Naive thymus-derived CD4-positive, alpha-beta T cell (primary cell): ENCODE data around the gene RBCK1. TPM values are rescaled to one million over a fixed set of nuclear protein-coding genes. Genes with fewer than 3 reads are reported as not detected.

Source experiments
- ATAC-seq: fragments of 150-1000 bp; cut with Tn5 transposase; 2 replicates; pipeline ENCODE4 v1.10.0; 2021; ENCODE audit warnings: mild to moderate bottlenecking, moderate library complexity
- CTCF ChIA-PET: fragments of 350-600 bp; sonication (Branson Sonifier 250); formaldehyde crosslinking; loops from one replicate; lab custom pipeline; 2021; ENCODE audit warnings: antibody characterized with exemption; lab: Charles Lee
- POLR2A ChIA-PET: fragments of 350-600 bp; sonication (Branson Sonifier 250); formaldehyde crosslinking; loops from one replicate; lab custom pipeline; 2021; ENCODE audit warnings: antibody characterized with exemption, inconsistent platforms; lab: Charles Lee
- DNase-seq, 9 donors: peaks; one replicate each; pipeline versions ENCODE4 v3.0.0 to v3.0.0-alpha.2; 2020 to 2022; ENCODE audit warnings: mixed read lengths in 1 of 9
- H3K27ac ChIP-seq: one replicate; pipeline ENCODE4 v1.7.0; 2013; ENCODE audit warnings: mild to moderate bottlenecking, low read depth, low read length, moderate library complexity
- H3K27me3 ChIP-seq, 2 donors: one replicate each; pipeline ENCODE4 v1.7.0; 2013; ENCODE audit warnings: low read length in 2 of 2, mild to moderate bottlenecking in 2 of 2, moderate library complexity in 2 of 2; ENCODE audit not compliant: control insufficient read depth in 2 of 2, insufficient read depth in 2 of 2
- H3K36me3 ChIP-seq, 3 experiments: 1 replicate in 2 of 3; 2 replicates in 1 of 3; pipeline ENCODE4 v1.7.0; 2013; ENCODE audit warnings: low read length in 3 of 3, mild to moderate bottlenecking in 3 of 3, moderate library complexity in 1 of 3; ENCODE audit not compliant: insufficient read depth in 3 of 3, control insufficient read depth in 2 of 3
- H3K4me1 ChIP-seq, 2 donors: one replicate each; pipeline ENCODE4 v1.7.0; 2013; ENCODE audit warnings: low read length in 2 of 2, mild to moderate bottlenecking in 2 of 2, moderate library complexity in 1 of 2; ENCODE audit not compliant: control insufficient read depth in 2 of 2, insufficient read depth in 2 of 2
- H3K4me3 ChIP-seq: 2 replicates; pipeline ENCODE4 v1.7.0; 2013; ENCODE audit warnings: mild to moderate bottlenecking, low read length
- H3K9me3 ChIP-seq, 3 experiments: 1 replicate in 2 of 3; 2 replicates in 1 of 3; pipeline ENCODE4 v1.7.0; 2013; ENCODE audit warnings: low read length in 3 of 3; ENCODE audit not compliant: control insufficient read depth in 2 of 3
- H3K27ac Mint-ChIP-seq, 9 donors: one replicate each; pipeline ENCODE4 v1.8.0; 2020 to 2022; ENCODE audit warnings: mixed read lengths in 9 of 9, mild to moderate bottlenecking in 8 of 9, moderate library complexity in 5 of 9, inconsistent platforms in 2 of 9
- H3K27me3 Mint-ChIP-seq, 5 donors: one replicate each; pipeline ENCODE4 v1.8.0; 2021 to 2022; ENCODE audit warnings: mixed read lengths in 5 of 5, mild to moderate bottlenecking in 1 of 5
- H3K36me3 Mint-ChIP-seq, 5 donors: one replicate each; pipeline ENCODE4 v1.8.0; 2020 to 2022; ENCODE audit warnings: mixed read lengths in 5 of 5, mild to moderate bottlenecking in 3 of 5, inconsistent platforms in 1 of 5
- H3K4me1 Mint-ChIP-seq, 7 donors: one replicate each; pipeline ENCODE4 v1.8.0; 2020 to 2022; ENCODE audit warnings: mixed read lengths in 7 of 7, mild to moderate bottlenecking in 3 of 7, inconsistent platforms in 1 of 7
- H3K4me3 Mint-ChIP-seq, 10 donors: one replicate each; pipeline ENCODE4 v1.8.0; 2020 to 2022; ENCODE audit warnings: mild to moderate bottlenecking in 10 of 10, mixed read lengths in 10 of 10, moderate library complexity in 6 of 10, inconsistent platforms in 2 of 10
- H3K9me3 Mint-ChIP-seq, 11 donors: one replicate each; pipeline ENCODE4 v1.8.0; 2020 to 2022; ENCODE audit warnings: mixed read lengths in 11 of 11, mild to moderate bottlenecking in 4 of 11, inconsistent platforms in 1 of 11, moderate library complexity in 1 of 11
- intact Hi-C, 2 donors: fragments of 100-400 bp; cut with micrococcal nuclease; formaldehyde crosslinking; loops; one replicate each; pipeline ENCODE4 v1.15.1; 2023
- polyA plus RNA-seq, 2 donors: library from polyadenylated mRNA; unstranded; fragments of 300-500 nt; fragmentation: Illumina TruSeq; gene quantifications; one replicate each; pipeline ENCODE4 v1.2.3, GENCODE V29; 2021
- total RNA-seq, 6 experiments: library from RNA in 5 of 6; stranded (reverse) in 5 of 6; gene quantifications; 1 replicate in 5 of 6; 2 replicates in 1 of 6; pipeline ENCODE4 v1.2.3 and lab custom pipeline; 2021 to 2026

RBCK1 gene
- total and polyA plus RNA-seq, 7 experiments from 2014 or later = 70.3 to 153 (median 96.9) TPM

- DNase-seq (no peak), ATAC-seq (no peak)
- Mint-ChIP-seq H3K36me3 (peaks cover 0 to 8% (median 4%) of the 10 kb centered on the region in 5 donors), H3K4me1 (peaks cover 34 to 65% (median 56%) of the 10 kb centered on the region in 7 donors), H3K9me3 (no peaks in the 10 kb centered on the region), H3K27me3 (no peaks in the 10 kb centered on the region), H3K27ac (peak overlapping the region in 5 of 9 donors; percentile 38 to 90 (median 46)), H3K4me3 (peak overlapping the region; percentile 70 to 100 (median 86))
- CTCF ChIA-PET = no interaction called here
- Histone ChIP-seq H3K36me3 (peaks cover 0 to 4% (median 0%) of the 10 kb centered on the region in 3 experiments), H3K27me3 (no peaks in the 10 kb centered on the region), H3K27ac (no peak overlapping the region), H3K9me3 (no peaks in the 10 kb centered on the region), H3K4me1 (peaks cover 26 to 33% of the 10 kb centered on the region in 2 donors), H3K4me3 (no peak overlapping the region)
- POLR2A ChIA-PET = interaction anchor here (0.6 to 1.3 kb wide), 2 partner anchors 22 to 53 kb away, joined by 3 to 6 read pairs; no protein-coding TSS in a partner anchor
- intact Hi-C loops = loop anchor here in 1 of 2 donors (2.0 to 5.0 kb wide), 3 partner anchors 93 to 161 kb away; no protein-coding TSS in a partner anchor
Measured at GRCh38 chr20:460180-460579, 52.1 kb downstream of the RBCK1 start.

- ChIA-PET CTCF (no interaction called here), POLR2A (interaction anchor here (1.3 kb wide), 1 partner anchor 22 kb away, joined by 6 read pairs; no protein-coding TSS in a partner anchor)
- H3K4me3 Mint-ChIP-seq = peak overlapping the region; percentile 70 to 100 (median 86)
- ATAC-seq (no peak), DNase-seq (no peak)
- Histone ChIP-seq H3K36me3 (peaks cover 0 to 4% (median 0%) of the 10 kb centered on the region in 3 experiments), H3K9me3 (no peaks in the 10 kb centered on the region), H3K27me3 (no peaks in the 10 kb centered on the region), H3K4me1 (peaks cover 26 to 33% of the 10 kb centered on the region in 2 donors), H3K27ac (no peak overlapping the region), H3K4me3 (no peak overlapping the region)
- H3K27me3 Mint-ChIP-seq = no peaks in the 10 kb centered on the region
- intact Hi-C loops = loop anchor here in 1 of 2 donors (2.0 to 5.0 kb wide), 3 partner anchors 93 to 162 kb away; no protein-coding TSS in a partner anchor
- H3K9me3 Mint-ChIP-seq = no peaks in the 10 kb centered on the region
- peaks cover 0 to 8% (median 4%) of the 10 kb centered on the region in 5 donors for H3K36me3 Mint-ChIP-seq
- peaks cover 34 to 65% (median 56%) of the 10 kb centered on the region in 7 donors for H3K4me1 Mint-ChIP-seq
- peak overlapping the region in 6 of 9 donors; percentile 38 to 90 (median 55) for H3K27ac Mint-ChIP-seq
Measured at GRCh38 chr20:460707-461106, 52.6 kb downstream of the RBCK1 start.

DNA sequence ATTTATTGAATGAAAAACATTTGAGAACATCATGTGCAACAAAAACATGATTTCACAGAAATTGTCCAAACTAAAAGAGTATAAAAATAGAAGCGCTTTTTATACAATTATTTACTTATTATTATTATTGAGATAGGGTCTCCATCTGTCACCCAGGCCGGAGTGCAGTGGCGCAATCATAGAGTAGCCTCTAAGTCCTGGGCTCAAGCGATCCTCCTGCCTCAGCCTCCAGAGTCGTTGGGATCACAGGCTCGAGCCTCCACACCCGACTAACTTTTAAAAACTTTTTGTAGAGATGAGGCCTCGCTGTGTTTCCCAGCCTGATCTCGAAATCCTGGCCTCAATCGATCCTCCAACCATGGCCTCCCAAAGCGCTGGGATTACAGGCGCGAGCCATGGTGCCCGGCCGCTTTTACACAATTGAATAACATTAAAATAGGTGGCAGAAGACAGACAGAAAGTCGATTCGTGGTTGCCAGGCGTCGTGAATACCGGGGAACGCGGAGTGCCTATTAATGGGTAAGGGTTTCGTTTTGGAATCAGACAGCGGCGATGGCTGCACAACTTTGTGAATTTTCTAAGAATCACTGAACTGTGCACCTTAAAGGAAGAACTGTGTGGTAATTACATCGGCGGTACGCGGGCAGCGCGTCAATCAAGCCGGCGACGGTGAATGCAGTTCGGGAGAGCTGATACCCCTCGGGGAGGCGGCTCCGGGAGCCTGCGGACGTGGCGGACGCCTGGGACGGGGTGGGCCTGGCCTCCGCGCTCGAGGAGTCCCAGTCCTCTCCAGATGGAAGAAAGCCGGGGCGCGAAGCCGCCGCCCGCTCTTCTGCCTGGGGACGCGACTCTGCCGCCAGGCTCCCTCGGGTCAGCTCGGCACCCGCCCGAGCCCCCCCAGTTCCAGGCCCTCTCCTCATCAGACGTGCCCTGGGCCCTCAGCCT lies 53.4 kb downstream of the RBCK1 start:
- ChIA-PET POLR2A (interaction anchor here (0.9 to 2.3 kb wide), 3 partner anchors 24 to 82 kb away, joined by 3 to 16 read pairs (median 5); partner anchors contain the start of gene CSNK2A1), CTCF (interaction anchor here (0.6 kb wide), 1 partner anchor 17 kb away, joined by 3 read pairs; no protein-coding TSS in a partner anchor)
- H3K4me3 Mint-ChIP-seq = peak overlapping the region; percentile 90 to 100 (median 97)
- no peaks in the 10 kb centered on the region for H3K9me3 Mint-ChIP-seq
- H3K27me3 Mint-ChIP-seq = no peaks in the 10 kb centered on the region
- intact Hi-C loops = loop anchor here (1.0 to 5.0 kb wide), 12 partner anchors 18 to 371 kb away; partner anchors contain the start of genes CSNK2A1 (in 2 of the 2), FAM110A (in 1 of the 2), RBCK1 (in 1 of the 2) and TRIB3 (in 1 of the 2)
- H3K4me3 ChIP-seq = peak overlapping the region; percentile 71
- H3K27ac Mint-ChIP-seq = peak overlapping the region; percentile 90 to 98 (median 95)
- H3K4me1 Mint-ChIP-seq = peaks cover 33 to 58% (median 52%) of the 10 kb centered on the region in 7 donors
- peaks cover 26 to 33% of the 10 kb centered on the region in 2 donors for H3K4me1 ChIP-seq
- H3K9me3 ChIP-seq = no peaks in the 10 kb centered on the region
- peak; percentile 36 for ATAC-seq
- peaks cover 0 to 8% (median 4%) of the 10 kb centered on the region in 5 donors for H3K36me3 Mint-ChIP-seq
- H3K36me3 ChIP-seq = peaks cover 0 to 4% (median 0%) of the 10 kb centered on the region in 3 experiments
- H3K27me3 ChIP-seq = no peaks in the 10 kb centered on the region
- peak overlapping the region; percentile 85 for H3K27ac ChIP-seq
- DNase-seq = peak in 8 of 9 donors; percentile 42 to 66 (median 60)

GRCh38 chr20:462199-462991 lies 54.3 kb downstream of the RBCK1 start, which contains the start of gene TBC1D20:
Gene TBC1D20 (minus strand): TSS chr20:462533. CDS start chr20:462405, 128 bp downstream.
- intact Hi-C loops = loop anchor here (1.0 to 5.0 kb wide), 12 partner anchors 17 to 370 kb away; partner anchors contain the start of genes CSNK2A1 (in 2 of the 2), FAM110A (in 1 of the 2), RBCK1 (in 1 of the 2) and TRIB3 (in 1 of the 2)
- H3K4me1 Mint-ChIP-seq = peaks cover 31 to 55% (median 49%) of the 10 kb centered on the region in 7 donors
- no peaks in the 10 kb centered on the region for H3K27me3 ChIP-seq
- H3K9me3 ChIP-seq = no peaks in the 10 kb centered on the region
- H3K27ac ChIP-seq = peak within 1 kb of the TSS; percentile 85
- ATAC-seq (peak; percentile 99), DNase-seq (peak; percentile 81 to 92 (median 89))
- H3K4me1 ChIP-seq = peaks cover 26 to 33% of the 10 kb centered on the region in 2 donors
- POLR2A ChIA-PET = interaction anchor here (0.9 to 2.3 kb wide), 5 partner anchors 12 to 81 kb away, joined by 3 to 16 read pairs (median 5); partner anchors contain the start of gene CSNK2A1
- H3K27me3 Mint-ChIP-seq = peaks cover 0 to 2% (median 0%) of the 10 kb centered on the region in 5 donors
- CTCF ChIA-PET = interaction anchor here (0.6 to 1.3 kb wide), 3 partner anchors 15 to 53 kb away, joined by 3 to 5 read pairs (median 3); no protein-coding TSS in a partner anchor
- H3K4me3 ChIP-seq = peak within 1 kb of the TSS; percentile 71
- peak within 1 kb of the TSS; percentile 90 to 100 (median 97) for H3K4me3 Mint-ChIP-seq
- H3K27ac Mint-ChIP-seq = peak within 1 kb of the TSS; percentile 90 to 98 (median 95)
- H3K9me3 Mint-ChIP-seq = peaks cover 0 to 4% (median 0%) of the 10 kb centered on the region in 11 donors
- H3K36me3 Mint-ChIP-seq = peaks cover 2 to 7% (median 5%) of the 10 kb centered on the region in 5 donors
- peaks cover 0 to 4% (median 0%) of the 10 kb centered on the region in 3 experiments for H3K36me3 ChIP-seq

DNA sequence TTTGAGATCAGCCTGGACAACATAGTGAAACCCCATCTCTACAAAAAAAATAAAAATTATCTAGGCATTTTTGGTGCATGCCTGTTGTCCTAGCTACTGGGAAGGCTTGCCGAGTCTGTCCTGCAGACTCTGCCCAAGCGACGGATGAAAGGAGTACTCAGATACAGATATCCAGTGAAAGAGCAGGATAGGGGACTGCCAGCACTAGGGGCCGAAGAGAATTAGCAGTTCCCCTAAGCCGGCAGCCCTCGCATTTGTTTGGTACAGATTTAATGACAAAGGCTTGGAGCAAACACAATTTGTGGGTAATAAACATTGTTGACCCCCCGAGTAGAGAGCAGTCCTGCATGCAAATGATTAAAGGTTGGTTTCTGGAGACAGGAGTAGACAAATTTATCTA lies 59.7 kb downstream of the RBCK1 start:
- ATAC-seq = no peak
- peaks cover 0 to 18% (median 4%) of the 10 kb centered on the region in 5 donors for H3K36me3 Mint-ChIP-seq
- H3K27ac Mint-ChIP-seq = no peak overlapping the region
- Histone ChIP-seq H3K9me3 (no peaks in the 10 kb centered on the region), H3K4me3 (no peak overlapping the region), H3K4me1 (peaks cover 5% of the 10 kb centered on the region in 2 donors), H3K27ac (no peak overlapping the region), H3K27me3 (no peaks in the 10 kb centered on the region), H3K36me3 (no peaks in the 10 kb centered on the region)
- POLR2A ChIA-PET = interaction anchor here (0.7 kb wide), 1 partner anchor 101 kb away, joined by 3 read pairs; no protein-coding TSS in a partner anchor
- CTCF ChIA-PET = no interaction called here
- H3K4me1 Mint-ChIP-seq = peaks cover 5 to 10% (median 9%) of the 10 kb centered on the region in 7 donors
- no peak overlapping the region for H3K4me3 Mint-ChIP-seq
- peaks cover 0 to 37% (median 3%) of the 10 kb centered on the region in 11 donors for H3K9me3 Mint-ChIP-seq
- intact Hi-C loops = no loop called here
- DNase-seq = no peak
- peaks cover 0 to 14% (median 8%) of the 10 kb centered on the region in 5 donors for H3K27me3 Mint-ChIP-seq
